Gastrocnemius medialis (tissue), 4 donors: ENCODE measurements around the gene MTOR. TPM values are rescaled to one million over a fixed set of nuclear protein-coding genes. Genes with fewer than 3 reads are reported as not detected.

ENCODE experiments used
- ATAC-seq, 2 donors: fragments of 150-250 bp; one replicate each; pipeline ENCODE4 v1.9.1; 2016
- DNase-seq, 2 donors: peaks; one replicate each; pipeline ENCODE4 v3.0.0-alpha.2; 2019
- H3K27ac ChIP-seq, 4 donors: fragments of 200-600 bp; sonication (generic); 1 replicate in 1 of 4; 2 replicates in 3 of 4; pipeline ENCODE4 v1.5.1; 2016 to 2018; ENCODE audit warnings: mild to moderate bottlenecking in 2 of 4, moderate library complexity in 1 of 4
- H3K27me3 ChIP-seq, 3 donors: fragments of 200-600 bp; sonication (generic) in 2 of 3; 1 replicate in 1 of 3; 2 replicates in 2 of 3; pipeline versions ENCODE4 v1.5.1 to v1.6.0; 2016 to 2019; ENCODE audit warnings: mild to moderate bottlenecking in 1 of 3, moderate library complexity in 1 of 3
- H3K36me3 ChIP-seq, 2 donors: fragments of 200-600 bp; sonication (generic) in 1 of 2; one replicate each; pipeline ENCODE4 v1.5.1; 2017 to 2018
- H3K4me1 ChIP-seq, 2 donors: fragments of 200-600 bp; sonication (generic) in 1 of 2; one replicate each; pipeline ENCODE4 v1.5.1; 2016 to 2017; ENCODE audit warnings: mild to moderate bottlenecking in 2 of 2
- H3K4me3 ChIP-seq, 4 donors: fragments of 200-600 bp; sonication (generic) in 3 of 4; 1 replicate in 1 of 4; 2 replicates in 3 of 4; pipeline ENCODE4 v1.5.1; 2016 to 2019; ENCODE audit warnings: mild to moderate bottlenecking in 2 of 4
- H3K9me3 ChIP-seq, 3 donors: fragments of 200-600 bp; sonication (generic) in 2 of 3; 1 replicate in 1 of 3; 2 replicates in 2 of 3; pipeline ENCODE4 v1.5.1; 2016 to 2019
- CTCF ChIP-seq, 5 experiments: fragments of 450-650 bp in 3 of 5; fragments of 200-600 bp in 2 of 5; sonication (generic) in 2 of 5; IDR thresholded peaks in 4 of 5; conservative IDR thresholded peaks in 1 of 5; 1 replicate in 4 of 5; 2 replicates in 1 of 5; pipeline ENCODE4 v1.5.1; 2016 to 2019; ENCODE audit warnings: antibody characterized with exemption in 5 of 5, mild to moderate bottlenecking in 3 of 5, moderate library complexity in 3 of 5
- POLR2A ChIP-seq, 2 donors: fragments of 450-650 bp; IDR thresholded peaks; one replicate each; pipeline ENCODE4 v1.6.1; 2017; ENCODE audit warnings: antibody characterized with exemption in 2 of 2, mild to moderate bottlenecking in 2 of 2, moderate library complexity in 2 of 2
- in situ Hi-C, 4 donors: fragments of 200-750 bp; cut with MboI; loops; one replicate each; pipeline versions ENCODE4 v1.15.0 to v1.8.0; 2017; ENCODE audit warnings: low sequenced_read_pairs in 4 of 4
- intact Hi-C: fragments of 100-400 bp; cut with DNase I; formaldehyde crosslinking; loops from one replicate; pipeline ENCODE4 v1.15.1; 2023; ENCODE audit warnings: low total_unique reads
- total RNA-seq, 4 donors: library from RNA; depleted of rRNA; stranded (reverse); fragments of >200 nt; gene quantifications; one replicate each; pipeline versions ENCODE4 v1.1.0 to v1.2.3, GENCODE V29; 2016

Gene MTOR
- total RNA-seq, 4 donors from 2014 or later = 40.7 to 66.3 (median 52.9) TPM

DNA sequence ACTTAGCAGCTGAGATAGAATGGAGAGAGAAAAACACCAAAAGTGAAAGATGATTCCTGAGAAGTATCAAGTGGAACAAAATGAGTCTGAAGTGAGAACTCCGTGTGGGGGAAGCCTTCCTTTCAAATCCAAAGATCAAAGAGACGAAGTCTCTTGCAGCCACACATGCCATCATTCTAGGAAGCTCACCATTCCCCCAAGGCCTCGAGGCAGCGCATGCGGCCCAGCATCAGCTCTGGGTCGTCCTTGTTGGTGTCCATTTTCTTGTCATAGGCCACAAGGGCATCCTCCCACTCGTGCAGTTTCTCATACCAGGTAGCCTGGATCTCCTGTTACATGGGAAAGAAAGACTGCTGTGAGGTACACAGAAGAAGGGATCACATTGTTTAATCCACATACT, 105.4 kb downstream of the MTOR start:
- intact Hi-C loops = loop anchor here (5.0 kb wide), 2 partner anchors 105 to 485 kb away; partner anchors contain the start of gene MTOR
- H3K36me3 ChIP-seq = peaks cover 0 to 15% of the 10 kb centered on the region in 2 donors
- no peak for DNase-seq
- TF ChIP-seq CTCF (IDR thresholded peaks at IDR 0.05 in 4 of 5, conservative IDR thresholded peaks at IDR 0.05 in 1 of 5) (no peak), POLR2A (IDR thresholded peaks at IDR 0.05) (no peak)
- H3K27me3 ChIP-seq = no peaks in the 10 kb centered on the region
- ATAC-seq = peak in 1 of 2 donors; percentile 1
- H3K27ac ChIP-seq = peak overlapping the region; percentile 85 to 94 (median 90)
- no peak overlapping the region for H3K4me3 ChIP-seq
- no peaks in the 10 kb centered on the region for H3K9me3 ChIP-seq
- in situ Hi-C loops = no loop called here
- H3K4me1 ChIP-seq = peaks cover 31 to 36% of the 10 kb centered on the region in 2 donors

GRCh38 chr1:11156441-11156840, 105.9 kb downstream of the MTOR start:
- TF ChIP-seq POLR2A (IDR thresholded peaks at IDR 0.05) (no peak), CTCF (IDR thresholded peaks at IDR 0.05 in 4 of 5, conservative IDR thresholded peaks at IDR 0.05 in 1 of 5) (no peak)
- no peaks in the 10 kb centered on the region for H3K9me3 ChIP-seq
- ATAC-seq = no peak
- peaks cover 31 to 36% of the 10 kb centered on the region in 2 donors for H3K4me1 ChIP-seq
- in situ Hi-C loops (no loop called here), intact Hi-C loops (loop anchor here (5.0 kb wide), 2 partner anchors 106 to 484 kb away; partner anchors contain the start of gene MTOR)
- H3K27ac ChIP-seq = peak overlapping the region; percentile 85 to 94 (median 90)
- H3K4me3 ChIP-seq = no peak overlapping the region
- H3K36me3 ChIP-seq = peaks cover 0 to 15% of the 10 kb centered on the region in 2 donors
- DNase-seq = no peak
- H3K27me3 ChIP-seq = no peaks in the 10 kb centered on the region

- peak overlapping the region in 1 of 4 donors; percentile 38 for H3K27ac ChIP-seq
- ATAC-seq = no peak
- H3K9me3 ChIP-seq = no peaks in the 10 kb centered on the region
- H3K4me1 ChIP-seq = peaks cover 21 to 28% of the 10 kb centered on the region in 2 donors
- H3K4me3 ChIP-seq = no peak overlapping the region
- no peak for DNase-seq
- in situ Hi-C loops = no loop called here
- H3K36me3 ChIP-seq = peaks cover 0 to 35% of the 10 kb centered on the region in 2 donors
- TF ChIP-seq POLR2A (IDR thresholded peaks at IDR 0.05) = no peak
- TF ChIP-seq CTCF (IDR thresholded peaks at IDR 0.05 in 4 of 5, conservative IDR thresholded peaks at IDR 0.05 in 1 of 5) = no peak
- H3K27me3 ChIP-seq = no peaks in the 10 kb centered on the region
- intact Hi-C loops = no loop called here
These were observed 109.2 kb downstream of the MTOR start for GRCh38 chr1:11153184-11153583.

DNA sequence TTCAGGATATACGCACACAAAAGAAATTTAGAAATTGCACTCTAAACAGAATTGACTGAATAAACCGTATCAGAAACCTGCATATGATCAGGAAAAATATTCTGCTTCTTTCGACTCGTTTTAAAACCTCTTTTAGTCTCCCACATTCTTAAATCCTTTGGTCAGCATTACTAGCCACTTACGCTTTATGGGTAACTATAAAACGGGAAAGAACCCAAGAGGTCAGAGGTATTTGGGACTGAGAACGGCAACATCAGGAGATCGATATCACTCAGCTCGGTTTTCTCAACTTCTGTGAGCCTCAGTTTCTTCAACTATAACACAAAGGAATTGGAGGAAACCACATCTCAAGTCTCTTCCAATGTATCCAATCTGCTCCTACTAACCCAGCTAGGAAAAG, 109.6 kb downstream of the MTOR start:
- no peak for ATAC-seq
- H3K9me3 ChIP-seq = no peaks in the 10 kb centered on the region
- in situ Hi-C loops = no loop called here
- H3K27ac ChIP-seq = peak overlapping the region in 2 of 4 donors; percentile 24 to 38
- no peak overlapping the region for H3K4me3 ChIP-seq
- H3K36me3 ChIP-seq = peaks cover 0 to 39% of the 10 kb centered on the region in 2 donors
- no peaks in the 10 kb centered on the region for H3K27me3 ChIP-seq
- intact Hi-C loops = no loop called here
- no peak for TF ChIP-seq CTCF (IDR thresholded peaks at IDR 0.05 in 4 of 5, conservative IDR thresholded peaks at IDR 0.05 in 1 of 5)
- no peak for TF ChIP-seq POLR2A (IDR thresholded peaks at IDR 0.05)
- no peak for DNase-seq
- H3K4me1 ChIP-seq = peaks cover 17 to 24% of the 10 kb centered on the region in 2 donors
